ENCODE results near the gene SLC36A3.

SLC36A3 gene

GRCh38 chr5:151303666-151304065 lies at the start of gene SLC36A3:
SLC36A3 (minus strand) TSS chr5:151303766; CDS start chr5:151303354, 412 bp downstream.
- Histone ChIP-seq H3K9me3 (no peaks in the 10 kb centered on the region), H3K4me3 (no peak within 1 kb of the TSS), H3K36me3 (replicated peaks) (no peaks in the 10 kb centered on the region), H3K27me3 (ENCODE audit: low read depth) (peaks cover 4% of the 10 kb centered on the region), H3K4me1 (no peaks in the 10 kb centered on the region)
- no peak for DNase-seq (ENCODE audit: low spot score in 2 of 2)
- in situ Hi-C loops (cut with MboI; ENCODE audit: low sequenced_read_pairs): no loop called here

GRCh38 chr5:151351671-151352070 lies 48.1 kb upstream of the SLC36A3 start:
- Histone ChIP-seq H3K4me1 (no peaks in the 10 kb centered on the region), H3K27me3 (ENCODE audit: low read depth) (no peaks in the 10 kb centered on the region), H3K36me3 (replicated peaks) (no peaks in the 10 kb centered on the region), H3K9me3 (no peaks in the 10 kb centered on the region), H3K4me3 (no peak overlapping the region)
- no peak for DNase-seq (ENCODE audit: low spot score in 2 of 2)
- in situ Hi-C loops (cut with MboI; ENCODE audit: low sequenced_read_pairs): no loop called here

GRCh38 chr5:151348789-151349188 lies 45.2 kb upstream of the SLC36A3 start:
- no peak for DNase-seq (ENCODE audit: low spot score in 2 of 2)
- Histone ChIP-seq H3K27me3 (ENCODE audit: low read depth) (no peaks in the 10 kb centered on the region), H3K9me3 (no peaks in the 10 kb centered on the region), H3K4me1 (no peaks in the 10 kb centered on the region), H3K4me3 (no peak overlapping the region), H3K36me3 (replicated peaks) (no peaks in the 10 kb centered on the region)
- in situ Hi-C loops (cut with MboI; ENCODE audit: low sequenced_read_pairs): no loop called here

- DNase-seq (ENCODE audit: low spot score in 2 of 2): peak in 1 of 2 experiments; percentile 9
- Histone ChIP-seq H3K27me3 (ENCODE audit: low read depth) (no peaks in the 10 kb centered on the region), H3K9me3 (no peaks in the 10 kb centered on the region), H3K36me3 (replicated peaks) (no peaks in the 10 kb centered on the region), H3K4me1 (no peaks in the 10 kb centered on the region), H3K4me3 (no peak within 1 kb of the TSS)
- in situ Hi-C loops (cut with MboI; ENCODE audit: low sequenced_read_pairs): no loop called here
Measured at GRCh38 chr5:151347369-151347768, 43.8 kb upstream of the SLC36A3 start, which contains the start of gene SLC36A2. SLC36A2 (minus strand) TSS chr5:151347559; CDS start chr5:151347460, 99 bp downstream.

GRCh38 chr5:151345808-151346478 lies 42.4 kb upstream of the SLC36A3 start:
- Histone ChIP-seq H3K36me3 (replicated peaks) (no peaks in the 10 kb centered on the region), H3K27me3 (ENCODE audit: low read depth) (no peaks in the 10 kb centered on the region), H3K4me1 (no peaks in the 10 kb centered on the region), H3K4me3 (no peak overlapping the region), H3K9me3 (no peaks in the 10 kb centered on the region)
- in situ Hi-C loops (cut with MboI; ENCODE audit: low sequenced_read_pairs): no loop called here
- no peak for DNase-seq (ENCODE audit: low spot score in 2 of 2)

- Histone ChIP-seq H3K4me3 (no peak overlapping the region), H3K9me3 (no peaks in the 10 kb centered on the region), H3K4me1 (no peaks in the 10 kb centered on the region), H3K36me3 (replicated peaks) (no peaks in the 10 kb centered on the region), H3K27me3 (ENCODE audit: low read depth) (no peaks in the 10 kb centered on the region)
- in situ Hi-C loops (cut with MboI; ENCODE audit: low sequenced_read_pairs): no loop called here
- DNase-seq (ENCODE audit: low spot score in 2 of 2): no peak
Measured at GRCh38 chr5:151345187-151345807, 41.7 kb upstream of the SLC36A3 start.

GRCh38 chr5:151344088-151344487 lies 40.5 kb upstream of the SLC36A3 start:
- Histone ChIP-seq H3K4me3 (no peak overlapping the region), H3K36me3 (replicated peaks) (no peaks in the 10 kb centered on the region), H3K4me1 (no peaks in the 10 kb centered on the region), H3K27me3 (ENCODE audit: low read depth) (no peaks in the 10 kb centered on the region), H3K9me3 (no peaks in the 10 kb centered on the region)
- no peak for DNase-seq (ENCODE audit: low spot score in 2 of 2)
- in situ Hi-C loops (cut with MboI; ENCODE audit: low sequenced_read_pairs): no loop called here

- H3K27me3 ChIP-seq (ENCODE audit: low read depth): no peaks in the 10 kb centered on the region
- DNase-seq (ENCODE audit: low spot score in 2 of 2): no peak
- in situ Hi-C loops (cut with MboI; ENCODE audit: low sequenced_read_pairs): no loop called here
- no peaks in the 10 kb centered on the region for H3K9me3 ChIP-seq
- H3K4me3 ChIP-seq: no peak overlapping the region
- H3K36me3 ChIP-seq (replicated peaks): no peaks in the 10 kb centered on the region
- no peaks in the 10 kb centered on the region for H3K4me1 ChIP-seq
Measured at GRCh38 chr5:151340004-151340403, 36.4 kb upstream of the SLC36A3 start.

GRCh38 chr5:151338734-151339133 lies 35.2 kb upstream of the SLC36A3 start:
- DNase-seq (ENCODE audit: low spot score in 2 of 2): no peak
- H3K27me3 ChIP-seq (ENCODE audit: low read depth): no peaks in the 10 kb centered on the region
- no peaks in the 10 kb centered on the region for H3K36me3 ChIP-seq (replicated peaks)
- H3K4me3 ChIP-seq: no peak overlapping the region
- in situ Hi-C loops (cut with MboI; ENCODE audit: low sequenced_read_pairs): no loop called here
- no peaks in the 10 kb centered on the region for H3K4me1 ChIP-seq
- no peaks in the 10 kb centered on the region for H3K9me3 ChIP-seq

- Histone ChIP-seq H3K36me3 (replicated peaks) (no peaks in the 10 kb centered on the region), H3K9me3 (no peaks in the 10 kb centered on the region), H3K4me1 (no peaks in the 10 kb centered on the region), H3K4me3 (no peak overlapping the region), H3K27me3 (ENCODE audit: low read depth) (no peaks in the 10 kb centered on the region; the same call in 1 of the 2 replicates)
- in situ Hi-C loops (cut with MboI; ENCODE audit: low sequenced_read_pairs): no loop called here
- no peak for DNase-seq (ENCODE audit: low spot score in 2 of 2)
Measured at GRCh38 chr5:151332857-151333256, 29.3 kb upstream of the SLC36A3 start.

- no peak overlapping the region for H3K4me3 ChIP-seq
- no peaks in the 10 kb centered on the region for H3K36me3 ChIP-seq (replicated peaks)
- no peaks in the 10 kb centered on the region for H3K4me1 ChIP-seq
- no peak for DNase-seq (ENCODE audit: low spot score in 2 of 2)
- in situ Hi-C loops (cut with MboI; ENCODE audit: low sequenced_read_pairs): no loop called here
- no peaks in the 10 kb centered on the region for H3K9me3 ChIP-seq
- H3K27me3 ChIP-seq (ENCODE audit: low read depth): no peaks in the 10 kb centered on the region; the same call in 1 of the 2 replicates
Measured at GRCh38 chr5:151328734-151329133, 25.2 kb upstream of the SLC36A3 start.

- no peaks in the 10 kb centered on the region for H3K36me3 ChIP-seq (replicated peaks)
- no peaks in the 10 kb centered on the region; the same call in 1 of the 2 replicates for H3K27me3 ChIP-seq (ENCODE audit: low read depth)
- no peaks in the 10 kb centered on the region for H3K9me3 ChIP-seq
- in situ Hi-C loops (cut with MboI; ENCODE audit: low sequenced_read_pairs): no loop called here
- DNase-seq (ENCODE audit: low spot score in 2 of 2): no peak
- H3K4me3 ChIP-seq: no peak overlapping the region
- H3K4me1 ChIP-seq: no peaks in the 10 kb centered on the region
Measured at GRCh38 chr5:151327585-151327984, 24.0 kb upstream of the SLC36A3 start.

- no peak overlapping the region for H3K4me3 ChIP-seq
- DNase-seq (ENCODE audit: low spot score in 2 of 2): no peak
- H3K4me1 ChIP-seq: no peaks in the 10 kb centered on the region
- no peaks in the 10 kb centered on the region for H3K9me3 ChIP-seq
- in situ Hi-C loops (cut with MboI; ENCODE audit: low sequenced_read_pairs): no loop called here
- H3K36me3 ChIP-seq (replicated peaks): no peaks in the 10 kb centered on the region
- H3K27me3 ChIP-seq (ENCODE audit: low read depth): no peaks in the 10 kb centered on the region; the same call in 1 of the 2 replicates
Measured at GRCh38 chr5:151326266-151326665, 22.7 kb upstream of the SLC36A3 start.

GRCh38 chr5:151320481-151320880 lies 16.9 kb upstream of the SLC36A3 start:
- in situ Hi-C loops (cut with MboI; ENCODE audit: low sequenced_read_pairs): no loop called here

More at GRCh38 chr5:151320481-151320880, 16.9 kb upstream of the SLC36A3 start:
- no peaks in the 10 kb centered on the region for H3K36me3 ChIP-seq (replicated peaks)
- no peak for DNase-seq (ENCODE audit: low spot score in 2 of 2)
- H3K27me3 ChIP-seq (ENCODE audit: low read depth): no peaks in the 10 kb centered on the region
- H3K4me1 ChIP-seq: peaks cover 11% of the 10 kb centered on the region
- no peak overlapping the region for H3K4me3 ChIP-seq
- no peaks in the 10 kb centered on the region for H3K9me3 ChIP-seq

Measured in HAP-1 (cell line).